Measurements from ENCODE around the gene KRT6A. TPM values are rescaled to one million over a fixed set of nuclear protein-coding genes. Genes with fewer than 3 reads are reported as not detected.

The KRT6A gene
- total and polyA plus RNA-seq, 7 donors = 0.13 to 1.4 (median 0.52) TPM; not detected in 1

DNA sequence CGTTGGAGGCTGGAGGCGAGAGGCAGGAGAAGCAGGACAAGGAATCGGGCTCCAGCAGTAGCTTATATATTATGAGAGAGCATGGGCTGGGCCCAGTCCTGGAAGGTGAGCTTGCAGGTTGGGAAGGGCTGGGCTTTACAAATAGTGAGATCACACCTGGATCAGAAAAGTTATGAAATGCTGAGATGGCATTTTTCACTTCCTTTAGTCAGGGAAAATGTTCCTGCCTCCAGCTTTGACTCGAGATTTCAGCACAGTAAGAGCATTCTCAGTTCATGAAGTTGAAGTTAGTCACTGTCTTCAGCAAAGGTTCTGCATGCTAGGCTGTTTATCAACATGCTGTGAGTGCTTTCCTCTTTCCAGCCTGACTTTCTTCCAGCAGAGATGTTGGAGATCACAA, 19.3 kb downstream of the KRT6A start, which contains the start of gene KRT6C:
TSS of gene KRT6C (minus strand) at position 38 of the 400 bp plus-strand sequence. CDS start 68 bp downstream, outside the sequence.
- 73 to 88% (median 81%) methylated on average over 4 of the region's 4 CpGs for WGBS, 3 donors
- Histone ChIP-seq H3K4me3 (no peak within 1 kb of the TSS), H3K27ac (no peak within 1 kb of the TSS), H3K9me3 (peaks cover 3% of the 10 kb centered on the region), H3K4me1 (no peaks in the 10 kb centered on the region), H3K36me3 (ENCODE audit: insufficient read depth in 1 of 2, low read depth in 1 of 2) (no peaks in the 10 kb centered on the region), H3K27me3 (ENCODE audit: insufficient read depth in 3 of 3, low read length in 2 of 3) (no peaks in the 10 kb centered on the region)
- ATAC-seq = no peak
- intact Hi-C loops (cut with DNase I) = no loop called here
- TF ChIP-seq, protein P1, sequence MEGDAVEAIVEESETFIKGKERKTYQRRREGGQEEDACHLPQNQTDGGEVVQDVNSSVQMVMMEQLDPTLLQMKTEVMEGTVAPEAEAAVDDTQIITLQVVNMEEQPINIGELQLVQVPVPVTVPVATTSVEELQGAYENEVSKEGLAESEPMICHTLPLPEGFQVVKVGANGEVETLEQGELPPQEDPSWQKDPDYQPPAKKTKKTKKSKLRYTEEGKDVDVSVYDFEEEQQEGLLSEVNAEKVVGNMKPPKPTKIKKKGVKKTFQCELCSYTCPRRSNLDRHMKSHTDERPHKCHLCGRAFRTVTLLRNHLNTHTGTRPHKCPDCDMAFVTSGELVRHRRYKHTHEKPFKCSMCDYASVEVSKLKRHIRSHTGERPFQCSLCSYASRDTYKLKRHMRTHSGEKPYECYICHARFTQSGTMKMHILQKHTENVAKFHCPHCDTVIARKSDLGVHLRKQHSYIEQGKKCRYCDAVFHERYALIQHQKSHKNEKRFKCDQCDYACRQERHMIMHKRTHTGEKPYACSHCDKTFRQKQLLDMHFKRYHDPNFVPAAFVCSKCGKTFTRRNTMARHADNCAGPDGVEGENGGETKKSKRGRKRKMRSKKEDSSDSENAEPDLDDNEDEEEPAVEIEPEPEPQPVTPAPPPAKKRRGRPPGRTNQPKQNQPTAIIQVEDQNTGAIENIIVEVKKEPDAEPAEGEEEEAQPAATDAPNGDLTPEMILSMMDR (IDR thresholded peaks at IDR 0.05) = no peak
- DNase-seq = no peak

DNA sequence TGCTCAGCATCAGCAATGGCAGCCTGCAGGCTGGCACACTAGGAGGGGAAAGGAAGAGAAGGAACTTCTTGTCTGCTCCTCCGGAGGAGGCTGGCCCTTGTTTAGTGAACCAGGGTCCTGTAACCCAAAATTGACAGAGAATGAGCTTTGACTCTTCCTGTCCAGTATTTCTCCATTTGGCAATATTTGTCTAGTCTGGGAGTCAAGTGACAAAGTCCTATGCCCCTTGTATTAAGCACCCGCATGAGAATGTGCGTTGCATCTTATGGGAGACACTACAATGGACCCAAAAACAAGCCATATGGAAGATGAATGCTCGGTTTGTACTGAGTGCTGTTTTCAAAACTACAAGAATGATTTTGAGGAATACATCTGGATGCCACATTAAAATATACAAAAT, 23.2 kb downstream of the KRT6A start:
- intact Hi-C loops (cut with DNase I) = no loop called here
- H3K9me3 ChIP-seq = no peaks in the 10 kb centered on the region
- ATAC-seq = no peak
- 69 to 76% (median 75%) methylated on average over 4 of the region's 4 CpGs for WGBS, 3 donors
- no peaks in the 10 kb centered on the region for H3K36me3 ChIP-seq (ENCODE audit: insufficient read depth in 1 of 2, low read depth in 1 of 2)
- H3K4me1 ChIP-seq = no peaks in the 10 kb centered on the region
- TF ChIP-seq, protein P1 (IDR thresholded peaks at IDR 0.05) = no peak
- DNase-seq = no peak
- no peak overlapping the region for H3K4me3 ChIP-seq
- H3K27me3 ChIP-seq (ENCODE audit: insufficient read depth in 3 of 3, low read length in 2 of 3) = no peaks in the 10 kb centered on the region
- H3K27ac ChIP-seq = no peak overlapping the region

DNA sequence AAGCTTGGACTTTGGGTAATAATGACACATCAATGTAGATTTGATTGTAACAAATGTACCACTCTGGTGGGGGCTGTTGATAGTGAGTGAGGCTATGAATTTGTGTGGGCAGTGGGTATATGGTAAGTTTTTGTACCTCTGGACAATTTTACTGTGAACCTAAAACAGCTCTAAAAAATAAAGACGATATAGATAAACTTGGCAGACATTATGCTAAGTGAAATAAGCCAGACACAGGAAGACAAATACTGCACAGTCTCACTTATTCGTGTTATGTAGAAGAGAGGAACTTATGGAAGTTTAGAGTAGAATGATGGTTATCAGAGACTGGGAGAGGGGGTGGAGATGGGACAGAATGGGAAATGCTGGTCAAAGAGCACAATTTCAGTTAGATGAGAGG, 28.2 kb downstream of the KRT6A start:
- Histone ChIP-seq H3K27me3 (ENCODE audit: insufficient read depth in 3 of 3, low read length in 2 of 3) (peaks cover 0 to 3% (median 2%) of the 10 kb centered on the region in 3 donors), H3K27ac (no peak overlapping the region), H3K4me1 (no peaks in the 10 kb centered on the region), H3K9me3 (no peaks in the 10 kb centered on the region), H3K4me3 (no peak overlapping the region), H3K36me3 (ENCODE audit: insufficient read depth in 1 of 2, low read depth in 1 of 2) (no peaks in the 10 kb centered on the region)
- DNase-seq (no peak), ATAC-seq (no peak)
- 64 to 71% (median 65%) methylated on average over 2 of the region's 2 CpGs for WGBS, 3 donors
- intact Hi-C loops (cut with DNase I) = no loop called here
- TF ChIP-seq, protein P1 (IDR thresholded peaks at IDR 0.05) = no peak

DNA sequence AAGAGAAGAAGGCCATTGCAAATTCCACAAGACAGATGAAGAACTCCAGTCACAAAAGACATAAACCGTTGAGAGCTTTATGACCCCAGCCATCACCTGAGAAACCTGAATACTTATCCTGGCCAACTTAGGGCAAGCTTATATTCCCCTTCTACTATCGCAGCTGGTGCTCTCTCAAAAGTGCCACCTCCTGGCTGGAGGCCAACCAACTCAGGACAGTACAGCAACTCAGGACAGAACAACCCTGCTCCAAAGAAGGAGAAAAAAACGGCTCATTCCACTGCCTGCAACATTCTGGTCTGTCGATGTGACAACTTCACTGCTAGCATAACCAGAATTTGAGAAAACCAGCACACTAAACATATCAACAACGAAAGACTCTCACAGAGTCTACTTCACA, 31.4 kb downstream of the KRT6A start:
- ATAC-seq = no peak
- no peaks in the 10 kb centered on the region for H3K4me1 ChIP-seq
- no peaks in the 10 kb centered on the region for H3K36me3 ChIP-seq (ENCODE audit: insufficient read depth in 1 of 2, low read depth in 1 of 2)
- peaks cover 0 to 3% (median 2%) of the 10 kb centered on the region in 3 donors for H3K27me3 ChIP-seq (ENCODE audit: insufficient read depth in 3 of 3, low read length in 2 of 3)
- no peak overlapping the region for H3K27ac ChIP-seq
- intact Hi-C loops (cut with DNase I) = no loop called here
- 45 to 65% (median 49%) methylated on average over 5 of the region's 5 CpGs for WGBS, 3 donors
- TF ChIP-seq, protein P1 (IDR thresholded peaks at IDR 0.05) = no peak
- no peak overlapping the region for H3K4me3 ChIP-seq
- no peak for DNase-seq
- no peaks in the 10 kb centered on the region for H3K9me3 ChIP-seq

DNA sequence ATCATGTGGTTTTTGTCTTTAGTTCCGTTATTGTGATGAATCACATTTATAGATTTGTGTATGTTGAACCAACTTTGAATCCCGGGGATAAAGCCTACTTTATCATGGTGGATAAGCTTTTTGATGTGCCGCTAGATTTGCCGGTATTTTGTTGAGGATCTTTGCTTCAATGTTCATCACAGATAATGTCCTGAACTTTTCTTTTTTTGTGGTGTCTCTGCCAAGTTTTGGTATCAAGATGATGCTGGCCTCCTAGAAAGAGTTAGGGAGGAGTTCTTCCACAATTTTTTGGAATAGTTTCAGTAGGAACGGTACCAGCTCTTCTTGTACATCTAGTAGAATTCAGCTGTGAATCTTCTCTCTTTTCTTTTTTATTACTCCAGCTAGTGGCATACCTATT, 34.2 kb downstream of the KRT6A start:
- ATAC-seq (no peak), DNase-seq (no peak)
- Histone ChIP-seq H3K36me3 (ENCODE audit: insufficient read depth in 1 of 2, low read depth in 1 of 2) (no peaks in the 10 kb centered on the region), H3K4me1 (no peaks in the 10 kb centered on the region), H3K4me3 (no peak overlapping the region), H3K27ac (no peak overlapping the region), H3K9me3 (no peaks in the 10 kb centered on the region), H3K27me3 (ENCODE audit: insufficient read depth in 3 of 3, low read length in 2 of 3) (peaks cover 0 to 2% (median 0%) of the 10 kb centered on the region in 3 donors)
- intact Hi-C loops (cut with DNase I) = no loop called here
- WGBS, 3 donors = 81 to 88% (median 82%) methylated on average over 5 of the region's 5 CpGs
- TF ChIP-seq, protein P1 (IDR thresholded peaks at IDR 0.05) = no peak

All from psoas muscle (tissue), 8 donors.